Retina (tissue), 1 donor: ENCODE data around the gene STARD13.

Experiments
- DNase-seq: peaks from one replicate; pipeline ENCODE4 v3.0.0-alpha.2; 2016

STARD13 gene

DNA sequence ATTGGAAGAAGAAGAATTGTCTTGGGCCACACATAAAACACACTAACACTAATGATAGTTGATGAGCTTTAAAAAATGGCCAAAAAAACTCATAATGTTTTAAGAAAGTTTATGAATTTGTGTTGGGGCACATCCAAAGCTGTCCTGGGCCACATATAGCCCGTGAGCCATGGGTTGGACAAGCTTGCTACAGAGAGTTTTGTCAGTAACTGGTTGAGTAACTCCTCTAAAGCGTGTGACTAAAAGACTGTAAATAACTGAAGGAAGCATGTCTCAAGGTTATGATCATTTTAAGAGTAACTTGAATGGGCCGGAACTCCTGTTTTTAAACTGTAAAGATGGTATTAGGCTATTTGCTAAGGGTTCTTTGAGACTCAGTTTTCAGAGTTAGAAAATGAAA is 151.3 kb downstream of the STARD13 start:
- DNase-seq: no peak

DNA sequence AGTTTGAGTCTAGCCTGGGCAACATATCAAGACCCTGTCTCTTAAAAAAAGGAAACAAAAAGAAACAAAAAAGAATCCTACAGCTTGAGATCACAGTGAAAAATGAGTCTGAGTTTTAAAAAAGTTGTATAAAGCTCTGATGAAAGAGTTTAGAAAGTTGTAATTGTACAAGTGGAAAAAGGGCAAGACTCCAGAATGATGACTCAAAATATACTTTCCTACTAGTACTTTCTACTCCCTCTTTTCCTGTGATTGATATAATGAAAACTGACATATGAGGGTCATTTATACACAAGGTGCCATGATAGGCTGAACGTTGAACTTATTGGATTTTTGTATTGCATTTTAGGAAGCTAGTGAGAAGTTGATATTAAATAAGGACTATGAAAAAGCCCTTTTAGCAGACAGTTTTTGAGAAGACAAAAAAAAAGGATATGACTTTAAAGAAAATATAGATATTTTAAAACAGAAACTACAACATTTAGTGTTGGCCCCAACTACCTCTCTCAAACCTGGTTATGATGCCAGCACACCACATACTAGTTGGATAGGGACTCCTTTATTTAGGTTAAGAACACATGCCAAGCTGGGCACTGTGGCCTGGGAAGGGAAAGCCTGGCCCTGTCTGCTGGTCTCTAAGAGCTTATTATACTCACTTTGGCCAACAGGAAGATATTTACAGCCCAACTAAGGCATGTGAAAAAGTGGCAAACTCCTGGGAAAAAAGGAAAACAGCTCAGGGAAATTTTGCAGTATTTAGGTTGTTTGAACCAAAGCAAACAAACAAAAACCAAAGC is 152.7 kb downstream of the STARD13 start:
- DNase-seq: no peak

DNA sequence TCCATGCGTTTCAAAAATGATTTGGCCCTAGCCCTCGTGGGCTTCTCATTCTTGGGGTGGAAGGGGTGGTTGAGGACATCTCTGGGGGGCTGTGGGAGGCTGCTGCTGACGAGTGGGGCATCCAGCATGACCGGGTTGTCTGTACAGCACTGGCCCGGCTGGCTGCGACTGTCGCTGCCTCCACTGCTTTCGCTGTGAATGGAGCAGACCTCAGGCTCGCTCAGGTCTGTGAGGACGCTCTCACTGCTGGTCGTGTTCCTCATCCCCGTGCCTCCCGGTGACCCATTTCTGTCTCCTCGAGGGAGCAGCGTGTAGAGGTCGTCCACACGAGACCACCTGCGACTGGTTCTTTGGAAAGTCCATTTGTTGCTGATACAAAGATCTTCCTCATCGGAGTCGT is 155.7 kb downstream of the STARD13 start:
- no peak for DNase-seq

DNA sequence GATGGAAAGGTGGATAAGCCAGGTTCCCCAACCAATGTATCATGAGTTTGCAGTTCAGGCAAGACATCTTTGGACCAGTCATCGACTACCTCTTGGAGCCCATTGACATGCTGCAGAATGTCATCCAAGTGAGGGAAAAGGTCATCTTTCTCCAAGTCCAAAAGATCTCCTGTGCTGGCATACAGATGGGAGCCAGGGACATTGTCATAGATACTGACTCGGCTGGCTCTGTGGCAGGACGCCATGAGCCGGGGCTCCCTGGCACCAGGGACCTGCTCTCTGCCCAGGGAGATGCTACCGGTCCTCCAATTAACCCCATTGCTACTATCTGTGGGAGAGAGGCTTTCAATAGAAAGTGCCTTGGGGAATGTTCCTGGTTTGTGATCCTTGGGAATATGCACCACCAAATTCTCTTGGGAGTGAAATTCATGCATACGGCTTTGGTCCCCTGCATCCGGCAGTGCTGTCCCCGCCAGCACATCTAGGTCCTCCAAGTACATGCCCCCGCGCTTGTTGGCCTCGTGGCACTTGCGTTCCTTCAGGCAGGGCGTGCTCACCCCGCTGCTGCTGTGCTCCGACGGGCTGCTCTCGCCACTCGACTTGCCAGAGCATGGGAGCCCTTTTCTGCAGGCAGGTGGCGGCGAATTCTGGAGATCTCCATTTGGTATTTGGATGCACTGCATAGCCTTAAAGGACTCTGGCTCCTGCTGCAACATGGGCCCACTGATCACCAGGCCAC is 156.3 kb downstream of the STARD13 start:
- no peak for DNase-seq

DNA sequence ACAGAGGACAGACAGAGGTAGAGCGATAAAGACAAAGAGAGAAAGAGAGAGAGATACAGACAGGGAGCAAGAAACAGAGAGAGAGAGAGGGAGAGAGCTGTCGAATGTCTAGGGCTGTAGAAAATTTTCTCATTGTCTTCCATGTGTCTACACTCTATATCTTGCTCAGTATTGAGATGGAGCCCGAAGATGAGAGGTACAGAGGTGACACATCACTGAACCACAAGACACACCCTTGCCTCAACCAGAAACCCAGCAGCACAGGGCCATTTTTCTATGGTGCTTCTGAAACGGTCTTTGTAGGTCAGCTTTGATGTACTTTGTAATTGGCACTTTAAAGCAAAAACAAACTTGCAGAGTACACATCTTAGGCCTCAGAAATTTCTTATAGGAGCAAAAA is 157.4 kb downstream of the STARD13 start:
- no peak for DNase-seq

DNA sequence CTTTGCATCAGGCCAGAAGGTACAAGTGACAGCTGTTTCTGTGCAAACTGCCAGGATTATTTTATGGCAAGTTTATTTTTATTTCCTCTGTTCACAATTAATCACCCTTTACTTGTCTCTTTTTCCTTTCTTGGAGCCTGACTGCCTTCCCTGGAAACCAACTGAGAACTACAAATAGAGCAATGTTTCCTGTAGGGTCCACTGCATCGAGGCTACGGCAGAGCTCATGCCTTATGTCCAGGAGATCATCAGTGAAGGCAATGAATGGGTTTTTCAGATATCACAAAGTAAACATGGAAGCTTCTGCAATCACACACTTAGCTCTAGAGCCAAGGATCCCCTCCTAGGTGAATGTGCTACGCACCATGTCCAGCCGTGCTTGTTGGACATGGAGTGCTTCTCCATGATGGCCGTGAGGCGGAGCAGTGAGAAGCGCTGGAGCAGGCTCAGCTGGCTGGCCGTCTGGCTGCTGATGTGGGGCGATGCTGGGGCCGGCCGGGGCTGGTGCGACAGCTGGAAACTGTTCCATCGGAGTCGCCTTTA is 158.5 kb downstream of the STARD13 start:
- DNase-seq: peak; percentile 7

DNA sequence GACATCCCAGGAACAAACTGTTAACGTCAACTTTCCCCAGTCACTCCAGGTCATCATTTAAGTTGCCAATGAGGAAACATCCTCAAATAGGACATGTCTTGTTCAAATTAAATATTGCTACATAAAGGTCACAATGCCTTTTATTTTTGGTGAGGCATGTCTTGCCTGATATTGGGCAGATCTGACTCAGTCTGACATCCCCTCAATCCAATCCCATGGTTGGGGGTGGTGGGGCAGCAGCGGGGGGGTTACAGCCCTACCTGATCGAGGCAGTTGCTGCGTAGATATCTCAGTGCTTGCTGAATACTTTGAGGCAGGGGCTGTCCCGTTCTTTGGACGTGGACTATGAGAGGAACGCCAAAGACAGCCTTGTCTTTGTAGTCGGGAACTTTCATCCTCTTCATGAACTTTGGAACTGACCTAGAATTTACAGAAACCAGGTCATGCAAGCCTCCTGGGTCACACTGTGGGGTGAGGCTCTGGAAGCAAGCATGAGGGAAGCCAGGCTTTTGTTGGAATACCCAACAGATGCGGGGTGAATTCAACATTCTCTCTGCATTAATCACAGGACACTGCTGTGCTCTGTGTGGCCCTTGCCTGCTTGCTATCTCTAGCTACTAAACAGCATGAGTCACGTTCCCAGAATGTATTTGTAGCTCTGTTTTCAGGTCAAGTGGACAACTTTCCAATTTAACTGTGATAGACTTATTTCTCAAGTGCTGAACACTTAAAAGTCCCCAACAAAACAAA is 159.6 kb downstream of the STARD13 start:
- DNase-seq: peak; percentile 63

DNA sequence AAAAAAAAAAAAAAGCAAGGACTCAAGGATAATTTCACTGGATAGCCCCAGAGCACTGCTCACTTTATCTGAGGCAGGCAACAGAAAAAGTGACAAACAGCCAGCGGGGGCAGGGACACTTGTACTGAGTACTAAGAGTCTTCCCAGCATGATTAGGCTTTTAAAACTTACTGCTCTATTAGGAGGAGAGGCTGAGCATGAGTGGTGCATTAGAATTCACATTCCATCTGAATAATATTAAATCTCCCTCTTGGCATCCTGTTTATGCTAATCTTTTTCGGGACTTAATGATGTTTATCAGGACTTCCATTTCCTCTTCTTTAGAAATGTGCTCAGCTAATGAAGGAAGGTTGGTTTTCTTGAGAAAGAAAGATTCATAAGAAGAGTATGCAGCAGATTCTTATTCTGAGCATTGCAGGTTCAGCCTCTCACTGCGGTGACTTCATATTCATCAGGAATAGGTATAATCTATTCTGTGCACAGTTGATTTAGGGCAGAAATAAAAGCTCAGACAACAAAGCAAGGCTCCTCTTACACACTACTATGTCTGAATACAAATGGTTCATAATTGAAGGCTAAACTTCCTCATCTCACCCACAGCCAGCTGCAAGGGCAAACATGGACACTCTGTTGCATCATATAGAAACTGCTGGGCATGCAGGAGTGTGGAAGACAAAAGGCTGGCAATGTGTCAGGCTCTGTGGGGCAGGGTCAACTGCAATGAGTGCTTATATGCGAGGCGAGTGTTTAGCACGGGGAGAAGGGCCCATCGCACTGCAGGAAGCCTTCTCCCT is 162.3 kb downstream of the STARD13 start:
- DNase-seq: no peak

DNA sequence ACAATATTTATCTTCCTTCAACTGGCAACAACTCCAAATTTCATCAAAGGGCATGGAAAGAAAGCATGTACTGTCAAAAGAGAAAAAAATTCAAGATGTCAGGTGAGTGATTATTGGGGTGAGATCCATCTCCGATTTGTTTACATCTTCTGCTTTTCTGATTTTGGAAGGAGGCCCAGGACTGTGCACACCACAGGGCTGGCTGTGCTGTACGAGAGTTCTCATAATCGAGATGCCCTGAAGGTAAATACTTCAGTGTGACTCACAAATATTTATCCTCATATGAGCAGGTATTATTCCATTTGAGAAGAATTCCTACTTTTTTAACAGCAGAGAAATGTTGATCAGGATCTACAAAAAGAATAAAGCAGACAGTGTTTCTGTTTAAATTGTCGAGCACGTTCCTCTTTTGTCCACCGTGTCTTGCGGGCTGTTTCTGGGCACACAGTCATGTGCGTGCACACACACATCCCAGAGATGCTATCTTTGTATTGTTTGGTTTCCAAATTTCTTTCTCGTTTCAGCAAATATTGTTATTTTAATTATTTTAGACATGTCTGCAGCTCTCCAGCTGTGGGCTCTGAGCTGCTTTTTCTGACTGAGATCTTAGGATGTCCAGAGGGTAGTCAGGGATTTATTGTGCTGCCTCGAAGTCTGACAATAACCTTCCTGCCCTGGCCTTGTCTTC is 165.6 kb downstream of the STARD13 start:
- no peak for DNase-seq

DNA sequence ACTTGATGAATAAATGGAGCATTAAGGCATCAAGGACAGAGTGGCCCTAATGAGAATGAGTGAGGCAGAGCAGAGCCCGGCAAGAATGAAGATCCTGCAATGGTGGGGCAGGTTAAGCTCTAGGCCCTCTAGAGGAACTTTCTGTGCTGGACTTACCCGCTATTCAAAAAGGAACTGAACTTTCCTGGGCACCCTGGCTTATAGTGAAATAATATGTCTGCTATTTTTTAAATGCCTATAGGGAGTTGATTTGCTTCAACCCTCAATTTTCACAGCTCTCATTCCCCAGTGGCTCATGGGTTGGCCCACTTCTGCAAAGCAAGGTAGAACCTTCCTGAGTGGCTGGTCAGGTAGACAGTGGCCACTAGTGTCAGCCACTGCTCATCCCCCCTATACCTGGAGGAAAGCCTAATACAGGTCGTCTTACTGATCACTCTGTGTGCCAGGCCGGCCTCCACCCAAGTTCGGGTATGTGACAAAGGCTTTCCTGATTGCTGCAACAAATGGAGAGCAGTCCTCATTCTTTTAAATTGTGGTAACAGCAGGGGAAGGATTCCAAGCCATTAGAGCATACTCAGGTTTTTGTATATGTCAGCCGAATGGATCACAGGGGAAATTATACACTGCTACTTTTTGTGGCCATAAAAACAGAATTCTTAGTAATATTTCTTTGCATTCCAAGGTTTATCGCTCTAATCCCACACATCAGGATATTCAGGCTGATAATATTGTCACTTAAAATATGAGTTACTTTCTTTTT is 166.4 kb downstream of the STARD13 start:
- no peak for DNase-seq

DNA sequence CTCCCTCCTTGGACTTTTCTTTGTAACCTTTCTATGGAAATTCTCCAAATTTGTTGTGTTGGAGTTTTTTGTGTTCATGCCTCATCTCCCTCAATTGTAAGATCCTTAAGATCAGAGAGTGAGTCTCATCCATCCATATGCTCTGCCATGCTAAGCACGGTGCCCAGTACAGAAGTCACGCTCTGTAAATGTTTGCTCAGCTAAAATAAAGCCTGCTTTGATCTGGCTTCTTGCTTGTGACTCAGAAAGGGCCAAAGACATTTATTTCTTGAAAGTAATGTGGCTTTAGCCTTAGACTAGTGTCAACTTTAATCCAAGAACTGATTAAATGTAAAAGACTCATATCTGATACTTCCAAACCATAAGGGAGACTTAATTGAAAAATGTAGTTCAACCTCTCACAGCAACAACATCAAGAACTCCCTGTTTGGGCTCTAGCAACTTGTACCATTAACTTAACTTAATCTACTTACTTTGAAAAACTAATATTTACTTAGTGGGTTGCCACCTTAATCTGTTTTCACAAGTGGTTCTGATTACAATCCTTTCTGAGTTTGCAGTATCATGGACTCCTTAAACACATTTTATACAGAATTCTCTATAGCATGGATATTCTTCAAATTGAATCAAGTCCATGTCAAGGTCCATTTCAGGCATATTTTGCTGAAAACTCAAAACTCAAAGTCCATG is 169.1 kb downstream of the STARD13 start:
- no peak for DNase-seq

DNA sequence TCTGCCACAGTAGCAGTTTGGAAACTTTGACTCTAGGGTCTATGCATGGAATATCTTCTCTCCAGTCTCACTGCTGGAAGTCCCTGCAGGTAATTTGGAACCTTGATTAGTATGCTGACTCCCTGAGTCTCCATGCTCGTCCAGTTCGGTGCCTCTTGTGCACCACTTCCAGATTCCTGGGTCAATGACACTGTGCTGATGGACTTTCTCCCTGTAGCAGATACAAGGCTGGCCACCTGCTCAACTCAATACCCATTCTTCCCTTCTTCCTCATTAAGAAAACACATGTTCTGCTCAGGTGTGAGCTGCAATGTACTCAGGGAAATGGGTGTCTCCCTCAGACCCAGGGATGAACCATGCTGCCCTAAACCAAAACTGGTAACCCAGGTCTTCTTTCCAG is 170.3 kb downstream of the STARD13 start:
- DNase-seq: no peak

DNA sequence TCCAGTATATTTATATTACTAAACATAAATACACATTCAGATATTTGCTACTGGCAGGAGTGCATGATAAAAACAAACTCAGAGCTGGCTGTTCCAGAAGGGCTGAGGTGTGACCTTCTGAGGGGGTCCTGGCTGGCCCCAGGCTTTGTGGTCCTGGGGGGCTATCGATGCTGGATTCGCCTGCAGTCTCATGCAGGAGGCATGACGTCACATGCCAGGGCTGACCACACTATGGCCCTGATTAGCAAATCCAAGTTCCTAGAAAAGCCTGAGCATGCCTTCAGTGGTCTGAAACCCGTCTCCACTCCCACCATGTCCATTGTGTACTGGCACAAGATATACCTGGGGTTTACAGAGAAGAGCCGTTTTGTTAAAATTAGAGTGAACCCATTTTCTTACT is 171.4 kb downstream of the STARD13 start:
- DNase-seq: no peak

DNA sequence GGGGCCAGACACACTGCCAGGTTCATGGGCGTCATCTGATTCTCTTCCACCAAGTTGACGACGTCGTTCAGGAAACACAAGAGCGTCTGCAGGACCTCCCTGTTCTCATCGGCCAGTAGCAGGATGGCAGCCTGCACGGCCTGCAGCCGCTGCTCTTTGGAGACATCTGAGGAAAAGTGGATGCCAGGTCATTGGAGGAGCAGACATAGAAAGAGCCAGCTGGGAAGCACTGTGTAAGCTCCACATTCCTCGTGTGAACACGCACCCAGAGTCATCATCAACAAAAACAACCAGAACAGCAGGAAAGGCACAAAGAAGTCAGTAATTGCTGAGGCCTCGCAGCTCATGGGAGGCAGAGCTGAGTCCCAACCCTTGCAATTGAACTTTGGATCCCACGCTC is 172.8 kb downstream of the STARD13 start:
- DNase-seq: no peak

DNA sequence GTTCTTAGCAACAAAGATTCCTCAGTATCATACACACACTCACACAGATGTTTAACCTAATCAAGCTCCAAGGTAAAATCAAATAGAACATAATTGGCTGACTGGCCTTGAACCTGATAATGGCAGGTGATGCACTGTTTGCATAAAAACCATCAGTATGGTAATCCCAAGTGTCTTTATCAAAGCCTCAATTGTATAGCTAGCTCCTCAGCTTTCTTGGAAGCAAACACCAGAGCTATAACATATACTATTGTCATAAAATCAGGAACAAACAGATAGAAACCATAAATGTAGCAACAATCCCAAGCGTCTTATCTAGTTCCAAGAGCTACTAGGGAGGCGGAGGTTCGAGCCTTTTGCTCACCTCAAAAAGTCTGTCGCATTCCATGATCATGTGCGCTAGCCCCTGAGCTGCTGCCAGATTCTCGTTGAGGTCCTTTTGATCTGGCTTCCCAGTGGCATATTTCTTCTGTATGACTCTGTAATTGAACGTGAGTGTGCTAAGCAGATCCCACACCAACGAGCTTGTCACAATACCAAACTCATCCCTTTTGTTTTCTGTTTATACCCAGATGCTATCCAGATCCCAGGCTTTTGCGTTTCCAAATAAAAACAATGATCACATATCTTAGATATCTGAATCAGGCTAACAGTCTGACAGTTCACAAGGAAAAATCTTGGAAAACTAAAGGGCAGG is 174.0 kb downstream of the STARD13 start:
- DNase-seq: no peak

DNA sequence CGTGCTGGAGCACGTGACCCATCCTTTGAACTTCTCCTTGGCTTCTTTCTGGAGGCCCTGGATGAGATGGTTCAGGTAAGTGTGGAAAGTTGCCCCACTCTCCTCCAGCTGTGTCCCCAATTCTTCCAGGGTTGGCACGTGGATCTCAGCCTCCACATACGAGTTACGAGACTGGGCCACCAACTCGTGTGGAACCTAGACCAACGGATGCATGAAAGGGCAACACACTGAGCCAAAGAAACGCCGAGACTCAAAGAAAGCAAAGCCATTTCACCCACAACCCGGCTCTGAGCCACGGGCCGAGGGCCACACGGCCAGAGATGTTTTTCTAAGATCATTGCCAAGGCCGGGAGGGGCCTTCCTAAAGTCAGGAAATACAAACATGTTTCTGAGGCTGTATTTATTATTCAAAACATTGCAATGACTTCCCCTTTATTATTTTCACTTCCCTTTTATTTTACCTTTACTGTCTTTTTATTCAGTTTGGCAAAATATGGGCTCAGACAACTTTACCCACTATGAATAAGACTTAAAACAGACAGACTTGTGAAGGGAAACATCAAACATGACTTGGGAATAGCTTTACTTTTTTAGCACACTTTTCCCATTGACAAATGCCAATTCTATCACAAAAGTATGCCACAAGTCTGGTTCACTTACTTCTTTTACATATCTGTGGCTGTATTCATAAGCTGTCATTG is 174.7 kb downstream of the STARD13 start:
- no peak for DNase-seq

DNA sequence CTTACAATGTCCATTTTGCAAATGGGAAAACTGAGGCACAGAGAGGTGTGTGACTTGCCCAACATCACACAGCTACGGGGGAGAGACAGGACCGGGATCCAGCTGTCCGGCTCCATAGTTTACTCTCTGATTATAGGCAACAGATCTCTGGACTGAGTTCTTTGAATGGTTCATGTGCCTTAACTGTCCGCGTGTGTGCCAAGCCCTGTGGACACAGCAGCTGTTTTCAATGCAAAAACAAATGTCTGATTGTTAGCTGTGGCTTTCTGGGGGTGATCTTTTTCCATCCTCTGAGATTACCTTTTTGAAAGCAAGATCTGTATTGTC is 175.2 kb downstream of the STARD13 start:
- DNase-seq: no peak

DNA sequence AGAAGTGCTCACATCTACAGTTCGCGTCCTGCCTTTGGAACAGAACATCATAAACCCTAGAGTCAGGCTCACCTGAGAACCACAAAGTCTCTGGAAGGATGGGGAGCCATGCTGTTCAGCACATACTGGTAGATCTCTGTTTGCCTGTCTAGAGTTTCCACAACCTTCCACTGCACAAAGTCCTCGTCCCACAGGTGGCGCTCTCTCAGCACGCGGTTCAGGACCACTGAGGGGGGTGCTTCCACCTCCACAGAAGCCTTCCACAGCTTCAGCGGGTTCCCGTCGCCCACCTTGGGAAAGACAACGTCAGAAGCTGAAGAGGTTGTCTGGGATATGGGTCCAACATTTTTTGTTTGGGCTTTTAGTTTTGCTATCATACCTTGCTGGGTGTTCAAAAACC is 175.8 kb downstream of the STARD13 start:
- DNase-seq: no peak

DNA sequence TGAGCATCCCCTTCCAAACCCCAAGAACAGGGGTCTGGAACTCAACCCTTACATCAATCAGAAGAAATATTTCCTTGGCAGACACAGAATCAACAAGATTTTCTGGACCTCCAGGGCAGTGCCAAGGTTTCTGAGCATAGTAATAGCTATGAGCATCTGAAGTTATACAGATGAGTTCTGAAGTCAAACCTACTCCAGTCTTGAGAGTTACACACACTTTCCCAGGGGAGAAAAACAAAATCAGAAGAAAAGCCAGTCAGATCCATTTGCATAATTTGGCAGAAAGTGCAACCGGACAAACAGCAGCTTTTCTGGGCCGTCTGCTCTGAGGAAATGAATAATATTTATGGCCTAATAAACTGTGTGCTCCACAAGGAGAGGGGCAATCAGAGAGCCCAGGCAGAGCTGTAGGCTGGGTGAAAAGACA is 176.3 kb downstream of the STARD13 start:
- no peak for DNase-seq
